GM12878 (cell line): ENCODE data around the gene CNPPD1. TPM values are rescaled to one million over a fixed set of nuclear protein-coding genes. Genes with fewer than 3 reads are reported as not detected.

ENCODE experiments used
- ASH2L ChIP-seq: fragments of 300-600, 200-600 bp; sonication (generic); IDR thresholded peaks from 2 replicates; pipeline ENCODE4 v1.6.1; 2017; ENCODE audit warnings: low read depth, mild to moderate bottlenecking, borderline replicate concordance
- BHLHE40 ChIP-seq, 2 experiments: fragments of 450-650 bp in 1 of 2; IDR thresholded peaks; 2 replicates each; pipeline ENCODE4 v1.6.1; 2011 to 2017; ENCODE audit warnings: low read depth in 2 of 2, borderline replicate concordance in 1 of 2, improper control_type of control experiment in 1 of 2, low read length in 1 of 2, mild to moderate bottlenecking in 1 of 2
- CBX3 ChIP-seq: fragments of 200-600 bp; sonication (generic); IDR thresholded peaks from 2 replicates; pipeline ENCODE4 v1.6.1; 2016; ENCODE audit warnings: low read depth, borderline replicate concordance
- EED ChIP-seq: sonication (generic); IDR thresholded peaks from 2 replicates; pipeline ENCODE4 v1.6.1; 2016; ENCODE audit warnings: antibody characterized with exemption, low read depth
- EGR1 ChIP-seq, 2 experiments: IDR thresholded peaks; 1 replicate in 1 of 2; 2 replicates in 1 of 2; pipeline ENCODE4 v1.6.1; 2011 to 2012; ENCODE audit warnings: low read depth in 2 of 2, low read length in 2 of 2, borderline replicate concordance in 1 of 2, mild to moderate bottlenecking in 1 of 2, moderate library complexity in 1 of 2
- ESRRA ChIP-seq: IDR thresholded peaks from 2 replicates; pipeline ENCODE4 v1.6.1; 2012; ENCODE audit warnings: mild to moderate bottlenecking, low read length, improper control_type of control experiment
- ETV6 ChIP-seq, 2 experiments: fragments of 450-650 bp in 1 of 2; IDR thresholded peaks in 1 of 2; conservative IDR thresholded peaks in 1 of 2; 2 replicates each; pipeline ENCODE4 v1.6.1; 2014; ENCODE audit warnings: antibody characterized with exemption in 1 of 2, borderline replicate concordance in 1 of 2, low read depth in 1 of 2, mild to moderate bottlenecking in 1 of 2, moderate library complexity in 1 of 2
- NFYA ChIP-seq: IDR thresholded peaks from 2 replicates; pipeline ENCODE4 v1.6.1; 2011; ENCODE audit warnings: low read depth, mild to moderate bottlenecking, low read length, improper control_type of control experiment, borderline replicate concordance
- NFYB ChIP-seq: IDR thresholded peaks from 2 replicates; pipeline ENCODE4 v1.6.1; 2011; ENCODE audit warnings: low read depth, mild to moderate bottlenecking, low read length, improper control_type of control experiment, moderate library complexity; ENCODE audit not compliant: insufficient read depth
- SUPT20H ChIP-seq: IDR thresholded peaks from 2 replicates; pipeline ENCODE4 v1.6.1; 2011; ENCODE audit warnings: low read depth, mild to moderate bottlenecking, low read length, moderate library complexity, borderline replicate concordance; ENCODE audit not compliant: control insufficient read depth
- TARDBP ChIP-seq: IDR thresholded peaks from 2 replicates; pipeline ENCODE4 v1.6.1; 2016; ENCODE audit warnings: borderline replicate concordance
- TCF3 ChIP-seq: IDR thresholded peaks from 2 replicates; pipeline ENCODE4 v1.6.1; 2012; ENCODE audit warnings: low read depth, mild to moderate bottlenecking, low read length, borderline replicate concordance; ENCODE audit not compliant: insufficient read depth
- ZNF384 ChIP-seq: IDR thresholded peaks from 2 replicates; pipeline ENCODE4 v1.6.1; 2012; ENCODE audit warnings: low read depth, mild to moderate bottlenecking, low read length, improper control_type of control experiment, borderline replicate concordance
- polyA plus RNA-seq, 11 experiments: library from polyadenylated mRNA; depleted of rRNA in 4 of 11; unstranded in 6 of 11; stranded (reverse) in 5 of 11; fragments of >200 nt; fragmentation: Nextera tagmentation in 4 of 11; fragmentation: Illumina TruSeq in 1 of 11; extraction: Ambion mirVana in 4 of 11; extraction: Trizol in 1 of 11; gene quantifications; 1 replicate in 1 of 11; 2 replicates in 10 of 11; pipeline versions ENCODE4 v1.2.1 to v1.2.3, GENCODE V29; 2011 to 2016; ENCODE audit warnings: inconsistent platforms in 2 of 11, missing spikeins in 2 of 11, low read depth in 1 of 11
- total RNA-seq, 4 experiments: library from RNA; depleted of rRNA in 3 of 4; stranded (reverse); fragments of >200 nt in 3 of 4; fragmentation: Illumina TruSeq in 1 of 4; extraction: Trizol in 1 of 4; gene quantifications; 2 replicates each; pipeline versions ENCODE4 v1.2.1 to v1.2.3, GENCODE V29; 2013 to 2021
- TF ChIP-seq, protein P1 (sequence below): fragments of 450-650 bp; IDR thresholded peaks from 2 replicates; pipeline ENCODE4 v1.6.1; 2017; ENCODE audit warnings: borderline replicate concordance
- TF ChIP-seq, protein P2 (sequence below): IDR thresholded peaks from 2 replicates; pipeline ENCODE4 v1.6.1; 2012; ENCODE audit warnings: low read depth, low read length, improper control_type of control experiment
- TF ChIP-seq, protein P3 (sequence below): fragments of 450-650 bp; IDR thresholded peaks from 2 replicates; pipeline ENCODE4 v1.6.1; 2017; ENCODE audit warnings: mild to moderate bottlenecking, moderate library complexity
- TF ChIP-seq, protein P4 (sequence below): fragments of 450-650 bp; IDR thresholded peaks from 2 replicates; pipeline ENCODE4 v1.6.1; 2017; ENCODE audit warnings: antibody characterized with exemption, mild to moderate bottlenecking, moderate library complexity

The CNPPD1 gene
- total and polyA plus RNA-seq, 10 of the 15 experiments (the other 5 are each of a cell fraction or from before 2014, with no cell fraction given), result 12.2 to 86.6 (median 43.4) TPM

DNA sequence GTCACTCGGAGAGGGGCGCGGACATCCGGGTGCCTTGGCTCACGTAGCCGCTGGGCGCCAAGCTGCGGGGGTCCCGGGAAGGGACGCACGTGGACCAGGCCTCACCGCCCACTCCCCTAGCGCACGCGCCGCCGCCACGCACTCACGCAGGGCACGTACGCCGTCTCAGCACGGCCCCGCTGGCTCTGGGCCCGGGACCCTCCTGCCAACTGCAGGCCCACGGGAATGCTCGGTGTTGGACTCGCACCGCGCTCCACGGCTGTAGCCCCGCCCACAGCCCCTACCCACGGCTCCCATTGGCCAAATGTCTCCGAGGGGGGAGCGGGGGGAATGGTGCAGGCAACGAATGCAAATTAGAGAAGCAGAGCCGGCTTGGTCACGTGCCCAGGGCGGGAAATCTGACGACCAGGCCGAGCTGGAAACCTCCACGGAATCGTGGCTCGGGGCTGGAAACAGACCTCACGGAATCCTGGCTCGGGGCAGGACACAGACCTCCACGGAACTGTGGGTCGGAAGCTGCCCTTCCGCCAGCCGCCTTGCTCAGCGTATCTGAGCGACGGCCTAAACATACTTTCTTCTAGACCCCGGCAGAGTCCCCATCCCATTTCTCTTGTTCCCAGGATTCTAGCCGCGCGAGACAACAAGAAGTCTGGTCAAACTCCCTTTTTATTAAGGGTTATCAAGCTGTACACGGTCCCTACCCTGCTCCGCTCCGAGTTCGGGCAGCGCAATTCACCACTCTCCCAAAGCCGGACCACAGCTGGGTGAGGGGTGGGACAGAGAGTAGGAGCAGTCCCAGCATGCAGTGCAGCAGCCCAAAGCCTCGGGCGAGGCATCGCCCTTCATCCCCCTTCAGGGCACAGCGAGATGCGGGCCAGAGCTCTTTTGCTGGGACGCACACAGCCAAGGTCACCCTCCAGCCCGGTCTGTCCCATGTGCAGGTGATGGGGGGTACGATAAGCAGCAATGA is 42.3 kb upstream of the CNPPD1 start, which contains the start of gene ABCB6 (continued):
- TF ChIP-seq, protein P1, sequence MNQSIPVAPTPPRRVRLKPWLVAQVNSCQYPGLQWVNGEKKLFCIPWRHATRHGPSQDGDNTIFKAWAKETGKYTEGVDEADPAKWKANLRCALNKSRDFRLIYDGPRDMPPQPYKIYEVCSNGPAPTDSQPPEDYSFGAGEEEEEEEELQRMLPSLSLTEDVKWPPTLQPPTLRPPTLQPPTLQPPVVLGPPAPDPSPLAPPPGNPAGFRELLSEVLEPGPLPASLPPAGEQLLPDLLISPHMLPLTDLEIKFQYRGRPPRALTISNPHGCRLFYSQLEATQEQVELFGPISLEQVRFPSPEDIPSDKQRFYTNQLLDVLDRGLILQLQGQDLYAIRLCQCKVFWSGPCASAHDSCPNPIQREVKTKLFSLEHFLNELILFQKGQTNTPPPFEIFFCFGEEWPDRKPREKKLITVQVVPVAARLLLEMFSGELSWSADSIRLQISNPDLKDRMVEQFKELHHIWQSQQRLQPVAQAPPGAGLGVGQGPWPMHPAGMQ, result no peak
- TF ChIP-seq TCF3, result no peak
- 0 out of 2 replicates have a peak, but pooled peaks have one; percentile 15 for TF ChIP-seq EED
- TF ChIP-seq ESRRA, result no peak
- TF ChIP-seq, protein P2, sequence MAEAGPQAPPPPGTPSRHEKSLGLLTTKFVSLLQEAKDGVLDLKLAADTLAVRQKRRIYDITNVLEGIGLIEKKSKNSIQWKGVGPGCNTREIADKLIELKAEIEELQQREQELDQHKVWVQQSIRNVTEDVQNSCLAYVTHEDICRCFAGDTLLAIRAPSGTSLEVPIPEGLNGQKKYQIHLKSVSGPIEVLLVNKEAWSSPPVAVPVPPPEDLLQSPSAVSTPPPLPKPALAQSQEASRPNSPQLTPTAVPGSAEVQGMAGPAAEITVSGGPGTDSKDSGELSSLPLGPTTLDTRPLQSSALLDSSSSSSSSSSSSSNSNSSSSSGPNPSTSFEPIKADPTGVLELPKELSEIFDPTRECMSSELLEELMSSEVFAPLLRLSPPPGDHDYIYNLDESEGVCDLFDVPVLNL, result peak; percentile 91
- peak; percentile 92 to 97 for TF ChIP-seq BHLHE40 (IDR thresholded peaks at IDR 0.05; ENCODE audit: borderline replicate concordance in 1 of 2, low read depth in 2 of 2, low read length in 1 of 2)
- peak; percentile 72 for TF ChIP-seq NFYB
- no peak for TF ChIP-seq SUPT20H
- no peak for TF ChIP-seq CBX3
- TF ChIP-seq, protein P3, sequence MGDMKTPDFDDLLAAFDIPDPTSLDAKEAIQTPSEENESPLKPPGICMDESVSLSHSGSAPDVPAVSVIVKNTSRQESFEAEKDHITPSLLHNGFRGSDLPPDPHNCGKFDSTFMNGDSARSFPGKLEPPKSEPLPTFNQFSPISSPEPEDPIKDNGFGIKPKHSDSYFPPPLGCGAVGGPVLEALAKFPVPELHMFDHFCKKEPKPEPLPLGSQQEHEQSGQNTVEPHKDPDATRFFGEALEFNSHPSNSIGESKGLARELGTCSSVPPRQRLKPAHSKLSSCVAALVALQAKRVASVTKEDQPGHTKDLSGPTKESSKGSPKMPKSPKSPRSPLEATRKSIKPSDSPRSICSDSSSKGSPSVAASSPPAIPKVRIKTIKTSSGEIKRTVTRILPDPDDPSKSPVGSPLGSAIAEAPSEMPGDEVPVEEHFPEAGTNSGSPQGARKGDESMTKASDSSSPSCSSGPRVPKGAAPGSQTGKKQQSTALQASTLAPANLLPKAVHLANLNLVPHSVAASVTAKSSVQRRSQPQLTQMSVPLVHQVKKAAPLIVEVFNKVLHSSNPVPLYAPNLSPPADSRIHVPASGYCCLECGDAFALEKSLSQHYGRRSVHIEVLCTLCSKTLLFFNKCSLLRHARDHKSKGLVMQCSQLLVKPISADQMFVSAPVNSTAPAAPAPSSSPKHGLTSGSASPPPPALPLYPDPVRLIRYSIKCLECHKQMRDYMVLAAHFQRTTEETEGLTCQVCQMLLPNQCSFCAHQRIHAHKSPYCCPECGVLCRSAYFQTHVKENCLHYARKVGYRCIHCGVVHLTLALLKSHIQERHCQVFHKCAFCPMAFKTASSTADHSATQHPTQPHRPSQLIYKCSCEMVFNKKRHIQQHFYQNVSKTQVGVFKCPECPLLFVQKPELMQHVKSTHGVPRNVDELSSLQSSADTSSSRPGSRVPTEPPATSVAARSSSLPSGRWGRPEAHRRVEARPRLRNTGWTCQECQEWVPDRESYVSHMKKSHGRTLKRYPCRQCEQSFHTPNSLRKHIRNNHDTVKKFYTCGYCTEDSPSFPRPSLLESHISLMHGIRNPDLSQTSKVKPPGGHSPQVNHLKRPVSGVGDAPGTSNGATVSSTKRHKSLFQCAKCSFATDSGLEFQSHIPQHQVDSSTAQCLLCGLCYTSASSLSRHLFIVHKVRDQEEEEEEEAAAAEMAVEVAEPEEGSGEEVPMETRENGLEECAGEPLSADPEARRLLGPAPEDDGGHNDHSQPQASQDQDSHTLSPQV, result no peak
- no peak for TF ChIP-seq ZNF384
- no peak for TF ChIP-seq ASH2L
- no peak for TF ChIP-seq ETV6 (conservative IDR thresholded peaks at IDR 0.05 in 1 of 2, IDR thresholded peaks at IDR 0.05 in 1 of 2; ENCODE audit: borderline replicate concordance in 1 of 2, low read depth in 1 of 2)
- TF ChIP-seq EGR1 (IDR thresholded peaks at IDR 0.05; ENCODE audit: borderline replicate concordance in 1 of 2, low read depth in 2 of 2, low read length in 2 of 2), result peak; percentile 9 to 65; a peak in 1 of 3 replicates
- TF ChIP-seq TARDBP, result no peak
- TF ChIP-seq, protein P4, sequence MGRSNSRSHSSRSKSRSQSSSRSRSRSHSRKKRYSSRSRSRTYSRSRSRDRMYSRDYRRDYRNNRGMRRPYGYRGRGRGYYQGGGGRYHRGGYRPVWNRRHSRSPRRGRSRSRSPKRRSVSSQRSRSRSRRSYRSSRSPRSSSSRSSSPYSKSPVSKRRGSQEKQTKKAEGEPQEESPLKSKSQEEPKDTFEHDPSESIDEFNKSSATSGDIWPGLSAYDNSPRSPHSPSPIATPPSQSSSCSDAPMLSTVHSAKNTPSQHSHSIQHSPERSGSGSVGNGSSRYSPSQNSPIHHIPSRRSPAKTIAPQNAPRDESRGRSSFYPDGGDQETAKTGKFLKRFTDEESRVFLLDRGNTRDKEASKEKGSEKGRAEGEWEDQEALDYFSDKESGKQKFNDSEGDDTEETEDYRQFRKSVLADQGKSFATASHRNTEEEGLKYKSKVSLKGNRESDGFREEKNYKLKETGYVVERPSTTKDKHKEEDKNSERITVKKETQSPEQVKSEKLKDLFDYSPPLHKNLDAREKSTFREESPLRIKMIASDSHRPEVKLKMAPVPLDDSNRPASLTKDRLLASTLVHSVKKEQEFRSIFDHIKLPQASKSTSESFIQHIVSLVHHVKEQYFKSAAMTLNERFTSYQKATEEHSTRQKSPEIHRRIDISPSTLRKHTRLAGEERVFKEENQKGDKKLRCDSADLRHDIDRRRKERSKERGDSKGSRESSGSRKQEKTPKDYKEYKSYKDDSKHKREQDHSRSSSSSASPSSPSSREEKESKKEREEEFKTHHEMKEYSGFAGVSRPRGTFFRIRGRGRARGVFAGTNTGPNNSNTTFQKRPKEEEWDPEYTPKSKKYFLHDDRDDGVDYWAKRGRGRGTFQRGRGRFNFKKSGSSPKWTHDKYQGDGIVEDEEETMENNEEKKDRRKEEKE, result no peak
- TF ChIP-seq NFYA, result no peak
